MG63 (cell line): ENCODE data around the gene GNAS-AS1. TPM values are rescaled to one million over a fixed set of nuclear protein-coding genes. Genes with fewer than 3 reads are reported as not detected.

Experiments used
- DNase-seq: peaks from one replicate; pipeline ENCODE4 v3.0.0-alpha.2; 2020
- H3K27me3 ChIP-seq: fragments of 250-450 bp; sonication (Bioruptor Pico); 2 replicates; pipeline ENCODE4 v1.5.1; 2020; ENCODE audit warnings: mild to moderate bottlenecking, moderate library complexity
- H3K36me3 ChIP-seq: fragments of 250-450 bp; sonication (Bioruptor Pico); 2 replicates; pipeline ENCODE4 v1.5.1; 2020; ENCODE audit warnings: mild to moderate bottlenecking, moderate library complexity
- H3K4me3 ChIP-seq: fragments of 250-450 bp; sonication (Bioruptor Pico); 2 replicates; pipeline ENCODE4 v1.5.1; 2020; ENCODE audit warnings: mild to moderate bottlenecking, moderate library complexity
- H3K9me3 ChIP-seq: fragments of 250-450 bp; sonication (Bioruptor Pico); 2 replicates; pipeline ENCODE4 v1.5.1; 2020; ENCODE audit warnings: mild to moderate bottlenecking, moderate library complexity
- total RNA-seq: library from RNA; depleted of rRNA; stranded (reverse); fragments of >200 nt; shearing (Covaris generic); gene quantifications from 2 replicates; pipeline ENCODE4 v1.2.3, GENCODE V29; 2014; ENCODE audit warnings: low replicate concordance

Gene GNAS-AS1
- total RNA-seq, 1 experiment from 2014 or later = 1.1 TPM

DNA sequence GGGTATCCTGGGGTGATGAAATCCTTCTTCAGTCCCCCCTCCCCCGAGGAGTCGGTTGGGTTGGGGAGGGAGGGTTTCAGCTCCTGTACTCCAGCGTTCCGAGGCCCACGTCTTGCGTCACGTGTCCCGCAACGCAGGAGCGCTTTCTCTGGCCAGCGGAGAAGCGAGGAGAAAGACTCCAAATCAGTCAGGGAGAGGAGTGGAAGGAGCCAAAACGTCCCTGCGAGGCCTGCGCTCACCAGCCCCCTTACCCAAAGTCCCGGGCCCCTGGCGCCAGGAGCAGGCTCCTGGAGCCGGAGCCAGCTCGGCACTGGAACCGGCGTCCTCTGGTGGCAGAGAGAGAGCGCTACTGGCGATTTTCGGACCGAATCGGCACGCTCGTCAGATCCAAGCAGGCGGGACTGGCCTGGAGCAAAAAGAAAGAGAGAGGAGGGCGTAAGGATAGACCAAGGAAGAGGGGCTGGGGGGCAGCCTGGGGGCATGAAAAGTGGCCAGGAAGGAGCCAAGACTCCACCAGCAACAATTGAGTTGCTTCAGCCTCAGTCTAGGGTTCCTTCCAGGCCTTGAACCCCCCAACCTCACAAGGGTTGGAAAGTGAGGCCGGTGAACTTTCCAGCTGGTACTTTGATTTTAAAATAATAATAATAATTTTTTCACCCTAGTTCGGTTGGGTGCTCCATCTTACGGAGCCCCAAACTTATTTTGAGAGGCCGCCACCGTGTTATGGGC, 2.0 kb upstream of the GNAS-AS1 start, which contains the start of gene GNAS:
Gene GNAS (plus strand): TSS at position 174 of the 729 bp plus-strand sequence.
- H3K9me3 ChIP-seq = no peaks in the 10 kb centered on the region
- H3K27me3 ChIP-seq = peaks cover 19% of the 10 kb centered on the region
- H3K4me3 ChIP-seq = peak within 1 kb of the TSS; percentile 54
- H3K36me3 ChIP-seq = no peaks in the 10 kb centered on the region
- DNase-seq = peak; percentile 67

DNA sequence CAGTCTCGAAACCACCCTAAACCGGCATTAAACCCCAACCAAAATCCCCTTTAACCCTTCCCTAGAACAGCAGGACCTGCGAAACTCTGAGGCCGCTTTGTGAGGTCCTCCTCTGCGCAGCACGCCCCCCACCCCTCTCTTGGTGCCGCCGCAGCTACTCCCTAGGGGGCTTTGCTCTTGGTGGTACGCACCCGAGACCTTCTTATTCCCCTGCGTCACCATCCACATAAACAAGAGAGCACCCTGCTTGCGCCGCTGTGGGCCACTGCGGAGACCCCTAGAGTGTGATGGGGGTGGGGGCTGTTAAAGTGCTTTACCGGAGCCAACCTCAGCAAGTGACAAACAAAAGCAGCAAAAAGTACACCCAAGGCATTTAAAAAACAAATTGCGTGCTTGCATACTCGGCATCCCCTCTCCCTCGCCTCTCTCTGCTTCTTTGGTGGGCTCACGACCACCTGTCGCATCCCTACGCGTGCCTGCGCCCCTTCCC, 1.3 kb upstream of the GNAS-AS1 start:
- Histone ChIP-seq H3K9me3 (no peaks in the 10 kb centered on the region), H3K4me3 (peak overlapping the region; percentile 54), H3K27me3 (peaks cover 17% of the 10 kb centered on the region), H3K36me3 (no peaks in the 10 kb centered on the region)
- no peak for DNase-seq

DNA sequence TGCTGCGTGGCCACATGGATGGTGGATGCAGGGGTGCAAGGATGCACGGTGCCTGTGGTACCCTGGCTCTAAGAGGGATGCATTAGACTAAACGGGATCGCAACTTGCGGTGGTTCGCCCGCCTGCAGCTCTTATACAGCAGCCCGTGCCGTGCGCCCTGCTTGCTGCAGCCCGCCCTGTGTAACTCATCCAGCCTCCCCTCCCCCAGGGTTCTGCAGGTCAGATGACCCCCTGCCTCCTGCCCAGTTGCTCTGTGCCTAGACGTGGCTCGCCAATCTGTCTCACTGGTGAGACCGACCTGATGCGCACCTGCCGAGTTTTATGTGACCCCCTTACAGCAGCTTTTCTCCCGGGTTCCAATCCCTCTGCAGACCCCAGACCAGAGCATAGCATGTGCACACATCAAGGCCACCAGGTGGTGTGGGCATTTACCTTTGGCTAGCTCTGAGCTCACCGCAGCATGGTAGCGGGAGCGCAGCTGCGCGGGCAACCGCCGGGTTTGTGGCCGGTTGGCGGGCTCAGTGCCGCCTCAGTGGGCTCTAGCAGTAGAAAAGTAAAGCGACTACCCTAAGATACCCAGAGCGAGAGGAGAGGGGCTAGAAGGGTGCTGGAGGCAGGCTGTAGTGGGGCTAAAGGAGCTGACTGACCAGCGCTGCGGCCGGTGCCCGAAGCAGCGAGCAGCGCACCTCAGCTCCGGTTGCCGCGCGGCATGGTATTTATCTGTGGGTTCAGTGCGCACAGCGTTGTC, 693 bp upstream of the GNAS-AS1 start:
- no peaks in the 10 kb centered on the region for H3K9me3 ChIP-seq
- H3K27me3 ChIP-seq = peaks cover 13% of the 10 kb centered on the region
- H3K4me3 ChIP-seq = peak overlapping the region; percentile 54
- H3K36me3 ChIP-seq = no peaks in the 10 kb centered on the region
- DNase-seq = no peak

DNA sequence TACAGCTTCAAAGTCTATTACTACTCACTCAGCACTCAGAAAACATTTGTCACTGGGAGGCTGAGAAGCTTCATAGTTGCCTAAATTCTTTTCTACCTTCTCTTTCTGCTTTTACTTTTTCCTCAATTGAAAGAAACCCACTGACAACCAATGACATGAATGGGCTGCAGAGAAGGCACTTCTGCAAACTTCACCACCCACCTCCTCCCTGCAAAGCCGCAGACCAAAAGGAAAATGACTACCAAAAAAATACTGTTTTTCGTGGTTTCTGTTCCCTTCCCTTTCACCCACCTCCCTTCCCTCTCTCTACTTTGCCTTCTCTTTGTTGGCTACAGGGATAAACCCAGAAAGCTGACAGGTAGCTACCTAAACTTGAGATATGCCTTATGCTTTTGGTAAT, 3.2 kb downstream of the GNAS-AS1 start:
- Histone ChIP-seq H3K27me3 (peaks cover 19% of the 10 kb centered on the region), H3K9me3 (no peaks in the 10 kb centered on the region), H3K4me3 (no peak overlapping the region), H3K36me3 (no peaks in the 10 kb centered on the region)
- no peak for DNase-seq

DNA sequence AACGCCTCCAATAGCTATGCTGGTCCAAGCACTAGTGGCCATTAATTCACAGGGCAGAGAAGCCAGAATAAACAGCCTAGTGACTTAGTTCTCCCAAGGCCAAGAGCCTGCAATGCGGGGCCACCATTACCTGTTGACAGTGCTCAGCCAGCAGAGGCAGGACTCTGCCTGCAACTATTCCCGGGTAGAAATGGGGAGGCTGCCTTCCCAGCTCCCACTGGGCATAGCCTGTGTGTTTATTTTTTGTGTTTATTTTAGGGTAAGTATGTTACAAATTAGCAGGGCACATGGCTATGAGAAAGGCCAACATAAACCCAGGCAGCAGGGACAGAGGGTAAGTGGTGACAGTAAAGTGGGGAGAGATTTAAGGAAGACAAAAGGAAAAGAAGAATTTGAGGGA, 5.0 kb downstream of the GNAS-AS1 start:
- no peaks in the 10 kb centered on the region for H3K9me3 ChIP-seq
- peaks cover 34% of the 10 kb centered on the region for H3K27me3 ChIP-seq
- DNase-seq = no peak

DNA sequence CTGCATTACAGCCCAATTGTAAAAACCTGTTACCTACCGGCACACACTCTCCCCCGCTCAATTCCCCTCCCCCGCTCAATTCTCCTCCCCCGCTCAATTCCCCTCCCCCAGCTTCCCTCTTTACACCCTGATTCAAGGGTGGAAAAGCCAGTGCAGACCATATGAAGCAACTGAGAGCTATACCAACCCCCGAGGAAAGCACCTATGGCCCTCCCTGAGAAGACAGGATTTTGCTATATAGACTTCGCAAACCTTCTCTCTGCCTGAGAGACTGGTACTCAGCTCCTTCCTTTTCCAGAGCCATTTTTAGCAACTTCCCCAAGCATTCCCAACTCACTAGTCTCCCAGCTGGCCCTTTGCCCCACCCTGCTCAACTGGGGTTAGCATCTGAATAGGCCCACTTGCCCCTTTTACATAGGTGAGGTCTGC, 7.6 kb downstream of the GNAS-AS1 start:
- DNase-seq = no peak
- Histone ChIP-seq H3K4me3 (no peak overlapping the region), H3K36me3 (no peaks in the 10 kb centered on the region), H3K27me3 (peaks cover 53% of the 10 kb centered on the region), H3K9me3 (no peaks in the 10 kb centered on the region)

More for the DNA sequence above, 5.0 kb downstream of the GNAS-AS1 start:
- no peak overlapping the region for H3K4me3 ChIP-seq
- no peaks in the 10 kb centered on the region for H3K36me3 ChIP-seq

DNA sequence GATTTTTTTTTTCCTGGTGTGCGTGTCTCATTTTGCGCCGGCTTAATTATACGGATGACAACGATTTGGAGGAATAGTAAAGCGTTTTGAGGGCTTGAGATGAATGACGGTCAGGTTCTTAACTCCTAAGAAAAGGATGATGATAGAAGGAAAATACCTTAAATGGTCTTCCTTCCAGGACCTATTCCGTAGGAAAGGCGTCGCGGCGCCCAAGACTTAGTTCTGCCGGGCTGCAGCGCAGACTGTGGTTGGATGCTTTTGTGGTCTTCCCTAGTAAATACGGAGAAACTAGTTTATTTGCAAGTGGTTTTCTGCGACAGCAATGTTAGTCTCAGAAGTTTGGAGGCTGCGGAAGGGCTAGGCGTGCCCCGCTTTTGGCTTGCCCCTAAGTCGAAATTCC, 8.4 kb downstream of the GNAS-AS1 start:
- Histone ChIP-seq H3K27me3 (peaks cover 48% of the 10 kb centered on the region), H3K9me3 (no peaks in the 10 kb centered on the region), H3K36me3 (no peaks in the 10 kb centered on the region), H3K4me3 (no peak overlapping the region)
- DNase-seq = no peak

DNA sequence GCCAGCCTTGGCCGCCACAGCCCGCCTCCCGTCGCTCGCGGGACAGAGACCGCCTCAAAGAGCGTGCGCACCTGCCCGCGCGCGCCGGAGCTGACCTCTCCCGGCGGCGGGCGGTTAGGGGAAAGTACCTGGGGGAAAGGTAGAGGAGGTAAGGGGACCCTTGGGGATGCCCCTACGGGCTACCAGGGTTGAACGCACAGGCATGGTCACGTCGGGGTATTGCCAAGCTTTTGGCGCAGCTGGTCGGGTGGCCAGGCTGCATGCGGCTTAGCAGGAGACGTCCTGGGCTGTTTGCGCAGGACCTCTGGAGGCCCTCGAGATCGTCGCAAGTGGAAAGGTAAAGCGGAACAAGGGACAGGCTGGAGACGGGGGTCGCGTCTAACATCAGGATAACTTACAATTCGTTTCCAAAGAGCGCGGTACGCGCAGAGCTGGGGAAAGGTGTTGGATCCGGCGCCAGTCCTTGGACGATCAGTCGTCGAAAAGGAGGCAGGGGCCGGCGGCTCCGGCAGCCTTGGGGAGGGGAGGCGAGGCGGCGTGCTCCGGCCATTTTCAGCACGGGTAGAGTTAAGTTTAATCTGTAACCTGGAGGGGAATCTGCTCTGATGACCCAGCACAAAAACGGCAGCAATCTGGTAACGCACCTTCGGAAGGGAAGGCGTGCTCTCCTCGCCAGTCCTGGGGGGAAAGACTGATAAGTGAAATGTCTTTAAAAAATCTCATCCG, 9.0 kb downstream of the GNAS-AS1 start:
- H3K4me3 ChIP-seq = no peak overlapping the region

DNA sequence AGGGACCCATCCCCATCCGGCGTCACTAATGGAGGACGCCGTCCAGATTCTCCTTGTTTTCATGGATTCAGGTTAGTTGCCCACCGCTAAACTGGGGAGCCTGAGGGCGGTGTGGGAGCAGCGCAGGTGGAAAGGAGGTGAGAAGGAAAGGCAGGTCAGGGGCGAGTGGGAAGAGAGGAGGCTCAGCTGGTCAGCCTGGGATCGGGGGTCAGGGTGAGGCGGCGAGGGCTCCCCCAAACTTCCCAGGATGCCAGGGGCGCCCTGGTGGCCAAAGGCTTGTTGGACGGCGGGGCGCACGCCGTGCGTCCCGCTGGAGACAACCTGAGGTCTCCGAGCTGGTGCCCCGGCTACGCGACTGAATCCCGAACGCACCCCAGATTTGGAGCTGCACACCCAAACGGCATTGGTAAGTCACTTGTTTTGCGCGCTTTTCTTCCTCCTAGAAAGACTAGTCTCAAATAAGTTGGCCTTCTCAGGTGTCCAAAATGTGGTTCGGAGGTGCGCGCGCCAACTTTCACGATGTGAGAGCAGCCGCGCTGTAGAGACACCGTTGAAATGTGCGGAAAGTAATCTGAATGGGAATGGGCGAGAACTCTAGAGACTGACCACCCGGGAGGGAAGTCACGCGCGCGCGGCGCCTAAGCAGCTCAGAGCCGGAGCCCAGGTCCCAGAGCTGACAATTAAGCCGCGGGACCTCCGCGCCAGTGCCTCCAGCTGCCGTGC, 9.7 kb downstream of the GNAS-AS1 start:
- Histone ChIP-seq H3K27me3 (peaks cover 44% of the 10 kb centered on the region), H3K4me3 (no peak overlapping the region), H3K9me3 (no peaks in the 10 kb centered on the region), H3K36me3 (no peaks in the 10 kb centered on the region)
- DNase-seq = no peak

More for the DNA sequence above, 9.0 kb downstream of the GNAS-AS1 start:
- Histone ChIP-seq H3K9me3 (no peaks in the 10 kb centered on the region), H3K27me3 (peaks cover 48% of the 10 kb centered on the region), H3K36me3 (no peaks in the 10 kb centered on the region)
- no peak for DNase-seq

DNA sequence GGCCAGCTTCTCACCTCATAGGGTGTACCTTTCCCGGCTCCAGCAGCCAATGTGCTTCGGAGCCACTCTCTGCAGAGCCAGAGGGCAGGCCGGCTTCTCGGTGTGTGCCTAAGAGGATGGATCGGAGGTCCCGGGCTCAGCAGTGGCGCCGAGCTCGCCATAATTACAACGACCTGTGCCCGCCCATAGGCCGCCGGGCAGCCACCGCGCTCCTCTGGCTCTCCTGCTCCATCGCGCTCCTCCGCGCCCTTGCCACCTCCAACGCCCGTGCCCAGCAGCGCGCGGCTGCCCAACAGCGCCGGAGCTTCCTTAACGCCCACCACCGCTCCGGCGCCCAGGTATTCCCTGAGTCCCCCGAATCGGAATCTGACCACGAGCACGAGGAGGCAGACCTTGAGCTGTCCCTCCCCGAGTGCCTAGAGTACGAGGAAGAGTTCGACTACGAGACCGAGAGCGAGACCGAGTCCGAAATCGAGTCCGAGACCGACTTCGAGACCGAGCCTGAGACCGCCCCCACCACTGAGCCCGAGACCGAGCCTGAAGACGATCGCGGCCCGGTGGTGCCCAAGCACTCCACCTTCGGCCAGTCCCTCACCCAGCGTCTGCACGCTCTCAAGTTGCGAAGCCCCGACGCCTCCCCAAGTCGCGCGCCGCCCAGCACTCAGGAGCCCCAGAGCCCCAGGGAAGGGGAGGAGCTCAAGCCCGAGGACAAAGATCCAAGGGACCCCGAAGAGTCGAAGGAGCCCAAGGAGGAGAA, 10.5 kb downstream of the GNAS-AS1 start:
- peaks cover 48% of the 10 kb centered on the region for H3K27me3 ChIP-seq
- no peaks in the 10 kb centered on the region for H3K36me3 ChIP-seq
- peak overlapping the region; percentile 26 for H3K4me3 ChIP-seq
- DNase-seq = no peak
- H3K9me3 ChIP-seq = no peaks in the 10 kb centered on the region

DNA sequence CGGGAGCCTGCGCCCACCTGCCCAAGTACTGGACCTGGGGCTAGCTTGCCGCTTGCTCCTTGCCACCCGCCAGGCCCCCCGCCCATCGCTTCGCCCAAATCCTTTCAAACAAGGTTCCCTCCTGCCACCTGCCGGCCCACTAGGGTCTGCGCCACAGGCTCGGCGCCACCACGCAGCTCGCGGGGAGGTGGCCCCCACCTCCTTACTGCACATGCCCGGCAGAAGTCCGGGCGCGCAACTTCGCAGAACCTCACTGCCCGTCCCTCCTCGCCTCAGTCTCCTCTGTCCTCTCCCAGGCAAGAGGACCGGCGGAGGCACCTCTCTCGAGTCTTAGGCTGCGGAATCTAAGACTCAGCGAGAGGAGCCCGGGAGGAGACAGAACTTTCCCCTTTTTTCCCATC, 11.2 kb downstream of the GNAS-AS1 start:
- Histone ChIP-seq H3K27me3 (peaks cover 52% of the 10 kb centered on the region), H3K9me3 (no peaks in the 10 kb centered on the region), H3K4me3 (peak overlapping the region; percentile 26), H3K36me3 (no peaks in the 10 kb centered on the region)
- peak; percentile 61 for DNase-seq

DNA sequence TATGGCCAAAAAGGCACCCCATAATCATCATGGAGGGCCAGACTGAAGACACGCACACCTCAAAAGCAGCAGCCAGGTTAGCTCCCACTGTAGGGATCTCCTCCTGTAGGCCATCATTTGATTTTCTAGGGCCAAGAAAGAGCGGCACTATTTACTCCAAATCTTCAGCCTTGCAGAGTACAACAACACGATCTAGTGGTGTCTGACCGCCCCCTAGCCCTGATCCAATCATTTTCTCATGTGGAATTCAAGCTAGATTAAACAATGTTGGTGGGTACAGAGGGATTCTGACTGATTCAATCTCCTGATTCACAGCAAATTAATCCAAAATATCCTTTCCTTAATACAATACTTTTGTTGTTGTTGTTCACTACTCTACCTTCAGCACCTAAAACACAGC, 12.5 kb downstream of the GNAS-AS1 start:
- DNase-seq = no peak
- Histone ChIP-seq H3K36me3 (no peaks in the 10 kb centered on the region), H3K9me3 (no peaks in the 10 kb centered on the region), H3K27me3 (peaks cover 45% of the 10 kb centered on the region), H3K4me3 (no peak overlapping the region)

DNA sequence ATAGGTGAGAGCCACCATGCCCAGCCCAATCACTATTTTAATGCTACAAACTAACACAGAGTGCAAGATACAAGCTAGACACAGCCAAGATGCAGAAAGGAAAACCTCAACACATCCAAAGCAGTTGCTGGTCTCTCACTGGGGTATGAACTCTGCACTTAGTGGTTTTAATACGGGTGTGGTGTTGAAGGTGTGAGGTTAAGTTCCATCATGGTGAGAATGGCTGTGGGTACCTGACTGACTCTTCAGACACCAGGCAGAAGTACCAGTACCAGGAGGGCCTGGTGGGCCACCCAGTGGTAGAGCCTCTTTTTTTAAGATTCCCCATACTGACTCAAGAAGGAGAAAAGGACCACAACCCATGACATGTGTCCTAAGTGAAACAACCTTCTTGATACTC, 13.0 kb downstream of the GNAS-AS1 start:
- no peaks in the 10 kb centered on the region for H3K36me3 ChIP-seq
- H3K27me3 ChIP-seq = peaks cover 45% of the 10 kb centered on the region
- H3K9me3 ChIP-seq = no peaks in the 10 kb centered on the region
- DNase-seq = no peak
- no peak overlapping the region for H3K4me3 ChIP-seq

DNA sequence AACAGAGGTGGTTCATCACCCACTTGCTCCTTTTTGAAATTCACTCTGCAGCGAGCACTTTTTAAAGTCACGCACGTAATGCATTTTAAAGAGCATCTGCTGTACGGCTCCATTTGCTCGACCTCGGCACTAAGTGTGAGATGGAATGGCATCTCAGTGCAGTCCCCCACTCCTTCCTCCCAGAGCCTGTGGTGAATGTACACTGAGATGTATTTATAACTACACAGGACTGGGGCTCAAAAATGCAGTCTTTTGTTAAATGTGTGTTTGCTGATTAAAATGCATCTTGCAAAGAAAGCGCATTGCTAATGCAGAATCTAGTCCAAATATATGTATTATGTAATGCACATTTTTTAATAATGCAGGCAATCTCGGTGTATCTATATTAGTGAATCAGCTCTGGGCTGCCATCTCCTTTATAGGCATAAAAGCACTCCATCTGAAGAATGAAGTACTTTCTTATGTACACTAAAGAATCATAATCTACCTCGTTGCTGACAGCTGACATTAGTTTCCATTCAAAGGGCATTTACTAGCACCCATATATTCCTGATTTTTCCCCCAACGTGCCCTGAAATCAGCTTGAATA, 14.0 kb downstream of the GNAS-AS1 start:
- H3K4me3 ChIP-seq = no peak overlapping the region
- DNase-seq = no peak
- no peaks in the 10 kb centered on the region for H3K36me3 ChIP-seq
- no peaks in the 10 kb centered on the region for H3K9me3 ChIP-seq
- peaks cover 43% of the 10 kb centered on the region for H3K27me3 ChIP-seq

DNA sequence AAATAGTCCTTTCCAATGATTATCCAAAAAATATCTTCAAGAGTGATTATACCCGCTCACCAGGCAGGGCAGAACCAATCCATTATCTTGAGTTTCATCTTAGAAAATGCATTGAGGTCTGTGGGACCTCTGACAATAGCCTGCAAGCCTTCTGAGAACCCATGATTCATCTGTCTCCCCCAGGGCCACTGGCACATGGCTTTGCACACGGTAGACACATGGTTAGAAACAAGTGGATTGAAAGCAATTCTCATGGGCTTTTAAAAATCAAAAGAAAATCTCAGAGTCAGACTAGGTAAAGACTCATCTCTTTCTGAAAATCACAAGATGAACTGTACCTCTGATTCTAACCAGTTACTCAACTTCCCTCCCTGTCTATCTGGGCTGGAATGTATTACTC, 15.5 kb downstream of the GNAS-AS1 start:
- DNase-seq = no peak
- no peak overlapping the region for H3K4me3 ChIP-seq
- H3K9me3 ChIP-seq = no peaks in the 10 kb centered on the region

More for the DNA sequence above, 15.5 kb downstream of the GNAS-AS1 start:
- peaks cover 28% of the 10 kb centered on the region for H3K27me3 ChIP-seq
- H3K36me3 ChIP-seq = no peaks in the 10 kb centered on the region
